ENCODE measurements around the gene DNMT3A.

Gene DNMT3A

DNA sequence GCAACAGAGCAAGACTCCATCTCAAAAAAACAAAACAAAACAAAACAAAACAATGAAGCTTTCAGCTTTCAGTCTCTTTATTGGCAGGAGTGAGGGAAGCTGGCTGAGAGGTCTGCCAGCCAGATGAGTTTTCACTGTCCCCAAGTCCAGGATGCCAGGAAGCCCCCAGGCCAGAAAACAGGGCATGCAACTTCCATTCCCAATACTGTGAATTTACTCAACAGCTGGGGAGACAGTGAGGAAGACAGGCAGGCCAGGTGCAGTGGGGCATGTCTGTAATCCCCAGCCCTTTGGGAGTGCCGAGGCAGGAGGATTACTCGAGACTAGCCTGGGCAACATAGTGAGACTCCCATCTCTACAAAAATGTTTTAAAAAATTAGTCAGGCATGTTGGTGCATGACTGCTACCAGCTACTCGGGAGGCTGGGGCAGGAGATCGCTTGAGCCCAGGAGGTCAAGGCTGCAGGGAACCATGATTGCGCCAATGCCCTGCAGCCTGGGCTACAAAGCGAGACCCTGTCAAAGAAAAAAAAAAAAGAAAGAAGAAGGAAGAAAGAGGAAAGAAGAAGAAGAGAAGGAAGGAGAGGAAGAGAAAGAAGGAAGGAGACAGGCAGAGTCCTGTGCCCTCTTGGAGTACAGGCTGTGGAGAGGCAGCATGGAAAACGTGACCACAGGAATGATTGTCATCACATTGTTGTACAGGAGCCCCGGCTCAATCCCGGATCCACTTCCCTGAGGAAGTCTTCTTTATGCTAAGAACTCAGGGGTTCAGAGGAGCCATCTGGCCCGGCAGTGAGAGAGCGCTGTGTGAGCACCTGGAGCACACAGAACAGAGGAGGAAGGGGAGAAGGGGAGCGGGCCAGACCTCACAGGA lies 144.2 kb downstream of the DNMT3A start:
- no peak for DNase-seq

DNA sequence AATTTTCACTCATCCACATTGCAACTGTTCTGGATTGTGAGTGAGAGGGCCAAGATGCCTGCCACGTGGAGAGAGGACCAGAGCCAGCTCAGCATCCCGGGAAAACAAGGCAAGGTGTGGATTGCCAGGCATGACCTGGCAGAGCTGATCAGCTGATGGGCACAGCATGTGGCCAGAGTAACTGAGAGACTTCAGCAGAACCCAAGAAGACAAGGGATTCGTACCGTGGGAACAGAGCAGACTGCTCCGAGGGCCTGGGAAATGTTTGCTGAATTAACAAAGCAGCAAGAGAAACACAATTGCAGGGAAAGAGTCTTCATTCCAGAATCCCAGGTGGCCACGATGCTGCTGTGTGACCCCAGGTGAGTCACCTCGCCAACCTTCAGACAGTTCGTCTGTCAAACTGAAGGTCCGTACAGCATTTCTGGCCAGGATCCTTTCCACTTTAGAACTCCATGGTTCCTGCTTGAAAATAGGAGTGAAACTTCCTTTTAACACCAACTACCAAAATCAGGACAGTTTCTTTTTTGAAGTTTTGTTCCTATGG lies 147.1 kb downstream of the DNMT3A start:
- no peak for DNase-seq

DNA sequence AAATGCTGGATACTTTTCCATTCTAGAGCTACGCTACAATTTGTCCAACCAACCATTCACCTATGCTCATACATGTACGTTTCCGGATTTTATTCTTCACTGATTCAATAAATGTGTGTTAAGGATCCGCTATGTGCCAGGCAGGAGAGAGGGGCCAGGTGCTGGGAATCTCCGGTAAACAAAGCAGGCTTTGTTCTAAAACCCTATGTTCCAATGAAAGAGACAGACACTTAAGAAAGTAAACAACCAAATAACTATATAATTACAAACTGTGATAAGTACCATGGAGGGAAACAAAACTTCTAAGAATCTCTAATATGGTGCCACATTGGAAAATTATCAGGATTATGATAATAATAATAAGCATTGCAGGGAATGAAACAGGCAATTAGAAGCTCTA lies 151.2 kb downstream of the DNMT3A start:
- DNase-seq: no peak

DNA sequence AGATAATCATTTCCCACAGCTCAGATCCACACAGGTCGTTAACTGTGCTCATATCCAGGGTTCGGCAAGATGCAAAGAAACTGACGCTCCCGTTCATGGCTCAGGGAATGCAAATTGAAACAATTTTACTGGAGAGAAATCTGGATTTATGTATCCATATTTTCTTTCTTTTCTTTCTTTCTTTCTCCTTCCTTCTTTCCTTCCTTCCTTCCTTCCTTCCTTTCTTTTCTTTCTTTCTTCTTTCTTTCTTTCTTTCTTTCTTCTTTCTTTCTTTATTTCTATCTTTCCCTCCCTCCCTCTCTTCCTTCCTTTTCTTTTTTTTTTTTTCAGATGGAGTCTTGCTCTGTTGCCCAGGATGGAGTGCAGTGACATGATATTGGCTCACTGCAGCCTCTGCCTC lies 153.3 kb downstream of the DNMT3A start:
- no peak for DNase-seq

DNA sequence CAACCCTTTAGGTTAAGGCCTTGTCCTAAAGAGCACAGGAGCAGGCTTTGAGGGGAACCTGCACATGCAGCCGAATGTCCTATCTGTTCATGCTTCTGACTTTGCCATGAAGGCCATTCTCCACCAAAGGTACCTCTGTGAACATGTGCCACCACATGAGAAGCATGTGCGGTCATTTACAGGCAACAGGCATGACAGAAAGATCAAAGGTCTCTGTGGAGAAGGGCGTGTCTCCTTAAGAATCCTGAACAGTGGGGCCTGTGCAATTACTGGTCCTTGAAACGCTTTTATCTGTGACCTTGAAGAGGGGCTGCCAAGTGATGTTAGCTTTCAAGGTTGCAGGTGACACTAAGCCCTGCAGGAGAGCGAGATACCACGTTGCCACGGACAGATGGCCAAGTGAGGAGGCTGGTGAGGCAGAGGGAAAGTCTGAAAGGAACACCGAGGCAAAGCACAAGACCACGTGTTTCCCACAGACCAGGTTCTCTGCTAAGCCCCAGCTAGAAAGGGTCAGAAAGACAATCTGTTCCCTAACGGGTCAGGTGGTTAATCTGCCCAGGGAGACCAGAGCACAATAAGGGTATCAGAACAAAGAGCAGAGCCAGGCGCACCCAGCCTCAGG lies 153.9 kb downstream of the DNMT3A start:
- DNase-seq: no peak

DNA sequence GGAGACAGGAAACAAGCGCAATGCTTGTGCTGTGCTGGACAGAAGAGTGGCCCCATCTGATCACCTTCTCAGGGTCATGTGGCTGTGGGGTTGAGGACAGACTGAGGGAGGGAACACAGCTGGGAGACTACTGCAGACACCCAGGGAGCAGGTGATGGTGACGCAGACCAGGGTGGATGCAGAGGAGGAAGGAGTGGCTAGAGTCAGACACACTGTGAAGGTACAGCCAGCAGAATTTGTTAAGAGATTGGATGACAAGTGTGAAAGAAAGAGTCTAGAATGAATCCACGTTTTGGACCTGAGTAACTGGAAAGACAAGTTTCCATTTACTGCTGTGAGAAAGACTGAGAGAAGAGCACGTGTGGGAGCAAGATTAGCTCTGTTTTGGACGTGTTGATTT lies 157.5 kb downstream of the DNMT3A start:
- DNase-seq: no peak

DNA sequence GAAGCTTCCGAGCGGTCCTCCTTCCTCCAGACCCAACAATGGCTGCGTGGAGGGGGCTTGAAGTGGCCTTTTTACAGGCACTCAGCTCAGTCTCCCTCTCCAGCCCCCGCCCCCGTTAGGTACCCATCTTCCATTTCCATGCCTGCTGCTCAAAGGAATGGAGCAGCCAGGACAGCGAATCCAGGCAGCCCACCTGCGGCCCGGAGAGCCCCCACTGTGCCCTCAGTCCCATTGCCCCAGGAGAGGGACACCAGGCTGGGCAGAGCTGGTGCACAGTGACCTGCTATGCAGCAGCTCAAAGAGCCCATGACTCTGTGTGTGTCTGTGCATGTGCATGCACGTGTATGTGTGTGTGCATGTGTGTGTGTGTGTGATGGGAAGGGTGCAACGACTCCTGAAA lies 162.7 kb downstream of the DNMT3A start:
- DNase-seq: no peak

Measured in KG1 (cell line).